HL-60 (cell line): Measurements from ENCODE around the gene CREBBP.
A peak's percentile ranks its signal among the peaks of the same experiment; 100 is the strongest.

Source experiments
- DNase-seq, 2 experiments: peaks; one replicate each; pipeline ENCODE4 v3.0.0-alpha.2; 2010 to 2020; ENCODE audit warnings: low read depth in 1 of 2, low spot score in 1 of 2
- H3K27ac ChIP-seq: fragments of 250-450 bp; sonication (Bioruptor Pico); replicated peaks from 2 replicates; pipeline ENCODE4 v1.5.1; 2020; ENCODE audit warnings: mild to moderate bottlenecking, moderate library complexity
- H3K27me3 ChIP-seq: fragments of 250-450 bp; sonication (Bioruptor Pico); 2 replicates; pipeline ENCODE4 v1.5.1; 2021; ENCODE audit warnings: mild to moderate bottlenecking, moderate library complexity; ENCODE audit not compliant: insufficient read depth, poor library complexity, severe bottlenecking
- H3K4me3 ChIP-seq: replicated peaks from 2 replicates; pipeline ENCODE4 v1.5.1; 2011; ENCODE audit warnings: mild to moderate bottlenecking, control low read depth, low read length; ENCODE audit not compliant: insufficient read depth
- GABPA ChIP-seq: IDR thresholded peaks from 2 replicates; pipeline ENCODE4 v1.6.1; 2012; ENCODE audit warnings: low read depth
- POLR2AphosphoS5 ChIP-seq: IDR thresholded peaks from 2 replicates; pipeline ENCODE4 v1.6.1; 2012; ENCODE audit warnings: low read depth
- SPI1 ChIP-seq: IDR thresholded peaks from 2 replicates; pipeline ENCODE4 v1.6.1; 2012; ENCODE audit warnings: low read depth, mild to moderate bottlenecking, borderline replicate concordance
- TF ChIP-seq, protein P1 (sequence below): IDR thresholded peaks from one replicate; pipeline ENCODE4 v1.5.1; 2011; ENCODE audit warnings: low read length, control low read depth, inconsistent platforms; ENCODE audit not compliant: insufficient read depth
- TF ChIP-seq, protein P2 (sequence below): IDR thresholded peaks from 2 replicates; pipeline ENCODE4 v1.6.1; 2012; ENCODE audit warnings: low read depth; ENCODE audit not compliant: insufficient replicate concordance

The CREBBP gene

DNA sequence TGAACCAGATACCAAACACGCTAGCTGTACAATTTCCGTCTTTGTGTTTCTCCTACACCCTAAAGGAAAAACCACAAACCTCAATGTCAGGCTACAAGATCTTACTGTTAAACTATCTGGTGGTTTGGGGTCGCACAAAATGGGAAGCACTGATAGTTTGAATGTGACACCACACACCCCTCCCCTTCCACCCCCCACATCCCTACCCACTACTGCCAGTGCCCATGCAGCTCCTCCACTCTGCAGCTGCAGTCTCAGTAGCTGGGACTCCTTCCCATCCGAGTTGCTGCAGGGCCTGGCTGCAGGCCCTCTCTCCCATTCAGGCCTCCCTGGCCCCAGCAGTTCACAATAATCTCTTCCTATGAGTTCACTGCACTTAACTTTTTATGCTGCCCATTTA, 181.6 kb downstream of the CREBBP start:
- DNase-seq = peak in 1 of 2 experiments; percentile 90
- peak; percentile 92 for TF ChIP-seq POLR2AphosphoS5
- TF ChIP-seq, protein P1, sequence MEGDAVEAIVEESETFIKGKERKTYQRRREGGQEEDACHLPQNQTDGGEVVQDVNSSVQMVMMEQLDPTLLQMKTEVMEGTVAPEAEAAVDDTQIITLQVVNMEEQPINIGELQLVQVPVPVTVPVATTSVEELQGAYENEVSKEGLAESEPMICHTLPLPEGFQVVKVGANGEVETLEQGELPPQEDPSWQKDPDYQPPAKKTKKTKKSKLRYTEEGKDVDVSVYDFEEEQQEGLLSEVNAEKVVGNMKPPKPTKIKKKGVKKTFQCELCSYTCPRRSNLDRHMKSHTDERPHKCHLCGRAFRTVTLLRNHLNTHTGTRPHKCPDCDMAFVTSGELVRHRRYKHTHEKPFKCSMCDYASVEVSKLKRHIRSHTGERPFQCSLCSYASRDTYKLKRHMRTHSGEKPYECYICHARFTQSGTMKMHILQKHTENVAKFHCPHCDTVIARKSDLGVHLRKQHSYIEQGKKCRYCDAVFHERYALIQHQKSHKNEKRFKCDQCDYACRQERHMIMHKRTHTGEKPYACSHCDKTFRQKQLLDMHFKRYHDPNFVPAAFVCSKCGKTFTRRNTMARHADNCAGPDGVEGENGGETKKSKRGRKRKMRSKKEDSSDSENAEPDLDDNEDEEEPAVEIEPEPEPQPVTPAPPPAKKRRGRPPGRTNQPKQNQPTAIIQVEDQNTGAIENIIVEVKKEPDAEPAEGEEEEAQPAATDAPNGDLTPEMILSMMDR = no peak
- Histone ChIP-seq H3K27ac (no peak overlapping the region), H3K4me3 (no peak overlapping the region), H3K27me3 (no peaks in the 10 kb centered on the region)

DNA sequence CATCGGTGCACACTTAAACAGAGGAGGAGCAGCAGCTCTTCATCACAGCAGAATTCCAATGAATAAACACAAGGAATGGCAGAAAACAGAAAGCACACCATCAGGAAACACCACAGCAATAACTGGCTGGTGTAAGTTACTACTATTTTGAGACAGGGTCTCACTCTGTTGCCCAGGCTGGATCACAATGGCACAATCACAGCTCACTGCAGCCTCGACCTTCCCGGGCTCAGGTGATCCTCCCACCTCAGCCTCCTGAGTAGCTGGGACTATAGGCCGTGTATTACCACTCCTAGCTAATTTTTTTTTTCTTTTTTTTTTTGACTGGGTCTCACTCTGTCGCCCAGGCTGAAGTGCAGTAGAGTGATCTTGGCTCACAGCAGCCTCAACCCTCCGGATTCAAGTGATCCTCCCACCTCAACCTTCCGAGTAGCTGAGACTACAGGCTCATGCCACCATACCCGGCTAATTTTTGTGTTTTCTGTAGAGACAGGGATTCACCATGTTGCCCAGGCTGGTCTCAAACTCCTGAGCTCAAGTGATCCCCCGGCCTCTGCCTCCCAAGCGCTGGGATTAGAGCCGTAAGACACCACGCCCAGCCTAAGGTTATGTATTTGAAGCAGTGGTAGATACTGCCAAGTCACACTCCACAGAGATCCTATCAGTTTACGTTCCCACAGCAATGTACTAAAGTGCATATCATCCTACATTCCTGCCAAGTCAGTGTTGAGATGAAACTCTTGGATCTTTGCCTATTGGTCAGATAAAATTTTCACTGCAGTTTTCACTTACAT, 183.9 kb downstream of the CREBBP start:
- Histone ChIP-seq H3K27me3 (no peaks in the 10 kb centered on the region), H3K4me3 (no peak overlapping the region), H3K27ac (no peak overlapping the region)
- DNase-seq = no peak
- TF ChIP-seq, protein P2, sequence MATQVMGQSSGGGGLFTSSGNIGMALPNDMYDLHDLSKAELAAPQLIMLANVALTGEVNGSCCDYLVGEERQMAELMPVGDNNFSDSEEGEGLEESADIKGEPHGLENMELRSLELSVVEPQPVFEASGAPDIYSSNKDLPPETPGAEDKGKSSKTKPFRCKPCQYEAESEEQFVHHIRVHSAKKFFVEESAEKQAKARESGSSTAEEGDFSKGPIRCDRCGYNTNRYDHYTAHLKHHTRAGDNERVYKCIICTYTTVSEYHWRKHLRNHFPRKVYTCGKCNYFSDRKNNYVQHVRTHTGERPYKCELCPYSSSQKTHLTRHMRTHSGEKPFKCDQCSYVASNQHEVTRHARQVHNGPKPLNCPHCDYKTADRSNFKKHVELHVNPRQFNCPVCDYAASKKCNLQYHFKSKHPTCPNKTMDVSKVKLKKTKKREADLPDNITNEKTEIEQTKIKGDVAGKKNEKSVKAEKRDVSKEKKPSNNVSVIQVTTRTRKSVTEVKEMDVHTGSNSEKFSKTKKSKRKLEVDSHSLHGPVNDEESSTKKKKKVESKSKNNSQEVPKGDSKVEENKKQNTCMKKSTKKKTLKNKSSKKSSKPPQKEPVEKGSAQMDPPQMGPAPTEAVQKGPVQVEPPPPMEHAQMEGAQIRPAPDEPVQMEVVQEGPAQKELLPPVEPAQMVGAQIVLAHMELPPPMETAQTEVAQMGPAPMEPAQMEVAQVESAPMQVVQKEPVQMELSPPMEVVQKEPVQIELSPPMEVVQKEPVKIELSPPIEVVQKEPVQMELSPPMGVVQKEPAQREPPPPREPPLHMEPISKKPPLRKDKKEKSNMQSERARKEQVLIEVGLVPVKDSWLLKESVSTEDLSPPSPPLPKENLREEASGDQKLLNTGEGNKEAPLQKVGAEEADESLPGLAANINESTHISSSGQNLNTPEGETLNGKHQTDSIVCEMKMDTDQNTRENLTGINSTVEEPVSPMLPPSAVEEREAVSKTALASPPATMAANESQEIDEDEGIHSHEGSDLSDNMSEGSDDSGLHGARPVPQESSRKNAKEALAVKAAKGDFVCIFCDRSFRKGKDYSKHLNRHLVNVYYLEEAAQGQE = no peak

DNA sequence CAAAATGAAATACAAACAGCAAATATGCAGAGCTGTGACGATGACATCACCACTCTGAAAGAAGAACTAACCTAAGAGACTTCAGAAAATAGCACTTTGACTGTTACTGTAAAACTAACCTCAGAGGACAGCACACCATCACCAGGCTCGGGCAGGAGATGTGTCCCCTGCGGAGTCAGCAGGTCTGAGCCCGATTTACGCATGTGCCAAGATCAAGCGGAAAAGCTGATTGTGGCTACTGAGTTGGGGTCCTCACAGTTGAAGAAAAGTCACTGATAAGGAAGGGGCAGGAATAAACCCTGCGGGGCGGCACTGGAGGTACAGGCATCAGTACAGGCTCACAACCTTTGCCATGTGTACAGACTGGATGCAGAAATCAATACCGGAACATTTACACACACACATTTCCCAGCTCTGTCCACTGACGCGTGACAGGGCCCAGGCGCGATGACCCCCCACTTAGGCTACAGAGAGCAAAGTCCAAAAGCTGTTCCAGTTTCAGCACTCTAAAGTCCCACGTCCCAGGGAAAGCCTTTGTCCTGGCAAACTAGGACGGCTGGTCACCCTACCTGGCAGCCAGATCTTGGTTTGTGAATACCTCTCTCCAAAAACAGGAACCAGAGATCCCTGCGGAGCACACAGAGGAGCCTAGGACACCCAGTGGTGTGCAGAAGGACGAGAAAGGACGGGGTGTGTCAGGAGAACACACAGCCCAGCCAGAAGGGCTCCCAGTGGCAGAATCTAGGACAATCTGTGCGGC, 184.7 kb downstream of the CREBBP start:
- Histone ChIP-seq H3K27ac (no peak overlapping the region), H3K27me3 (no peaks in the 10 kb centered on the region), H3K4me3 (no peak overlapping the region)
- DNase-seq = no peak
- no peak for TF ChIP-seq SPI1
- no peak for TF ChIP-seq GABPA
- TF ChIP-seq, protein P2 = no peak
- TF ChIP-seq, protein P1 = no peak
- TF ChIP-seq POLR2AphosphoS5 = no peak

DNA sequence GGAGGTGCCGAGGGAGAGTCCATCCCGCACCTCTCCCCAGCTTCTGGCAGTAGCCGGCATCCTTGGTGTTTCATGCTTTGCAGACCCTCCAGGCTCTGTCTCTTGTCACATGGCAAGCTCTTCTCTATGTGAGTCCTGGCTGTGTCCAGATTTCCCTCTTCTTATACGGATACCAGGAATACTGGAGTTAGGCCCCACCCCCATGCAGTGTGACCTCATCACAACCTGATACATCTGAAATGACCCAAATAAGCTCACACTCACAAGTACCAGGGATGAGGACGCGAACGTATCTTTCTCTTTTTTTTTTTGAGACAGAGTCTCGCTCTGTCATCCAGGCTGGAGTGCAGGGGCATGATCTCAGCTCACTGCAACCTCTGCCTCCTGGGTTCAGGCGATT, 186.5 kb downstream of the CREBBP start:
- Histone ChIP-seq H3K4me3 (no peak overlapping the region), H3K27ac (no peak overlapping the region), H3K27me3 (no peaks in the 10 kb centered on the region)
- no peak for DNase-seq
- TF ChIP-seq SPI1 = no peak
- no peak for TF ChIP-seq POLR2AphosphoS5
- no peak for TF ChIP-seq GABPA
- TF ChIP-seq, protein P2 = no peak
- TF ChIP-seq, protein P1 = no peak
